ENCODE data around the gene RXRG.

RXRG gene

GRCh38 chr1:165387505-165387904 lies 57.4 kb downstream of the RXRG start:
- no peak for TF ChIP-seq CTCF (IDR thresholded peaks at IDR 0.05; ENCODE audit: low read depth, low read length)
- no peak overlapping the region for H3K4me3 ChIP-seq (ENCODE audit: low read depth, low read length)

- no peak for TF ChIP-seq CTCF (IDR thresholded peaks at IDR 0.05; ENCODE audit: low read depth, low read length)
- H3K4me3 ChIP-seq (ENCODE audit: low read depth, low read length) = no peak overlapping the region
These were observed 61.1 kb downstream of the RXRG start for GRCh38 chr1:165383599-165384405.

GRCh38 chr1:165383067-165383466 lies 61.9 kb downstream of the RXRG start:
- no peak for TF ChIP-seq CTCF (IDR thresholded peaks at IDR 0.05; ENCODE audit: low read depth, low read length)
- H3K4me3 ChIP-seq (ENCODE audit: low read depth, low read length) = no peak overlapping the region

- no peak for TF ChIP-seq CTCF (IDR thresholded peaks at IDR 0.05; ENCODE audit: low read depth, low read length)
- no peak overlapping the region for H3K4me3 ChIP-seq (ENCODE audit: low read depth, low read length)
These were observed 63.0 kb downstream of the RXRG start for GRCh38 chr1:165381745-165382505.

GRCh38 chr1:165376811-165377311 lies 68.1 kb downstream of the RXRG start:
- TF ChIP-seq CTCF (IDR thresholded peaks at IDR 0.05; ENCODE audit: low read depth, low read length) = no peak
- peak overlapping the region; percentile 32 for H3K4me3 ChIP-seq (ENCODE audit: low read depth, low read length)

GRCh38 chr1:165376041-165376810 lies 68.7 kb downstream of the RXRG start:
- no peak for TF ChIP-seq CTCF (IDR thresholded peaks at IDR 0.05; ENCODE audit: low read depth, low read length)
- peak overlapping the region; percentile 32 for H3K4me3 ChIP-seq (ENCODE audit: low read depth, low read length)

Data from WI38 (cell line).